ENCODE measurements around the gene BANP. TPM values are rescaled to one million over a fixed set of nuclear protein-coding genes. Genes with fewer than 3 reads are reported as not detected.
"Not testable (repeated sequence)": the region's sequence is repeated elsewhere in the genome, so short reads cannot be mapped to it uniquely, and the experiment has no call there.

BANP gene
- total RNA-seq, 1 experiment from 2014 or later: 13.6 TPM

DNA sequence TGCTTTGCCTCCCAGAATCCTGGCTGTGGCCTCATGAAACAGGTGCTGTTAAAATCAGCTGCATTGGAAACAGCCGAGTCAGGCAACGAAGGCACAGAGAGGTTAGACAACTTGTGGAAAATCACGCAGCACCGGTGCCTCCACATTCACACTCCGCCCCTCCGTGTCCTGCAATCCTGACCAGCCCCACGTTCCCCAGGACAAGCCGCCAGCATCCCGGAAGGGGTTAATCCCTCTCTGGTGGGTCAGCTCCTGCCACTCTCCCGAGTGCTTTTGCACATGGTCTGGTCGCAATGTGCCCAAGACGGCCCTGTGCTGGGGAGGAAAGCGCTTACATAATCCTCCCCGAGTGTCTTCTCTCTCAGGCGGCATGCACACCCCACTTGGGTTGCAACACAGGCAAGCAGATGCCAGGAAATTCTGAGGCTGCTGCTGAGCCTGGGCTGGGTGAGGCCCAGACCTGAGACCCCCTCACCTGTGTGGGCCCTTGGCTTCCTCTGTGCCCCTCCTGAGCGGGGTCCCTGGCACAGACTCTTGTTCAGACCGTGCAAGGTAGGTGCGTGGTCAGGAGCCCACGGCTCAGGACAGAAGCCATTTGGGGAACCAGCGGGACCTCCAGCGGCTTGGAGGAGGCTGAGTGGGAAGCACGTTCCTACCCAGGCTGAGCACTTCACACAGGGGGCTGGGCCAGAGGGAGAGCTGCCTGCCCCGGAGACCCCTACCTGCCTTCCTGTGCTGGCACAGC is 138.6 kb downstream of the BANP start:
- in situ Hi-C loops (cut with HindIII; ENCODE audit: low pct_unique_long_range_greater_than_20kb, low sequenced_read_pairs); DNase-seq (ENCODE audit: low read depth, low spot score): not testable (repeated sequence)

- DNase-seq (ENCODE audit: low read depth, low spot score); in situ Hi-C loops (cut with HindIII; ENCODE audit: low pct_unique_long_range_greater_than_20kb, low sequenced_read_pairs): not testable (repeated sequence)
Observed at GRCh38 chr16:88090377-88091175, 139.3 kb downstream of the BANP start.

DNA sequence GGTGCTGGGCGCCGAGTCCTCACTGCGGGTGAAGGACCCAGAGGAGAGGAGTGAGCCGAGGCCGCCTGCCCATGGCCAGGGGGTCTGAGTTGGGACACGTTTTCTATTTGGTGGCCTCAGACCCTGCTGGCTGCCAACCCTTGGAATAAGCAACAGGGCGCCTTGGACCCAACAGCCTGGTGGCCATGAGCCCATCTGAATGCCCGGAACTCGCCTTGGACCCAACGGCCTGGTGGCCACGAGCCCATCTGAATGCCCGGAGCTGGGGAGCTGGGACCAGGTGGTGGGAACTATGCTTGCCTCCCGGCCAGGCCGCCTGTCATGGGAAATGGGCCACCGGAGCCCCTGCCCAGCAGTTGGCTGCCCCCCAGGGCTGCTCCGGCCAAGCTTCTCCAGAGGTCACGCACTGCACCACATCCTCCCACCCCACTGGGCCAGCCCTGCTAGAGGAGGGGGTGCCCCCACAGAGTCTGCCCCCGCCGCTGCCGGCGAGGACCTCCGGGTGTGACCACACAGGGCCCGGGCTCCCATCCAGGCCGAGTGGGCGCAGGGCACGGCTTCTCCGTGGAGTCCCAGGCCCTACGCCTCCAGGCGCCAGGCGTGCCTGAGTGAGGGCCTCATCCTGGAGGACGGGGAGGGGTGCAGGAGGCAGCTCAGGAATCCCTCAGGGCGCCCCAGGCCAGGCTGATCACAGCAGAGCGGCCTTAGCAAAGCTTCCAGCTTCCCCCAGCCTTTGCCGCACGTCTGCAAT is 140.2 kb downstream of the BANP start:
- in situ Hi-C loops (cut with HindIII; ENCODE audit: low pct_unique_long_range_greater_than_20kb, low sequenced_read_pairs); DNase-seq (ENCODE audit: low read depth, low spot score): not testable (repeated sequence)

- in situ Hi-C loops (cut with HindIII; ENCODE audit: low pct_unique_long_range_greater_than_20kb, low sequenced_read_pairs); DNase-seq (ENCODE audit: low read depth, low spot score): not testable (repeated sequence)
Observed at GRCh38 chr16:88091972-88092302, 140.7 kb downstream of the BANP start.

- in situ Hi-C loops (cut with HindIII; ENCODE audit: low pct_unique_long_range_greater_than_20kb, low sequenced_read_pairs); DNase-seq (ENCODE audit: low read depth, low spot score): not testable (repeated sequence)
Observed at GRCh38 chr16:88092791-88093555, 141.7 kb downstream of the BANP start.

- DNase-seq (ENCODE audit: low read depth, low spot score); in situ Hi-C loops (cut with HindIII; ENCODE audit: low pct_unique_long_range_greater_than_20kb, low sequenced_read_pairs): not testable (repeated sequence)
Observed at GRCh38 chr16:88093556-88094252, 142.5 kb downstream of the BANP start.

DNA sequence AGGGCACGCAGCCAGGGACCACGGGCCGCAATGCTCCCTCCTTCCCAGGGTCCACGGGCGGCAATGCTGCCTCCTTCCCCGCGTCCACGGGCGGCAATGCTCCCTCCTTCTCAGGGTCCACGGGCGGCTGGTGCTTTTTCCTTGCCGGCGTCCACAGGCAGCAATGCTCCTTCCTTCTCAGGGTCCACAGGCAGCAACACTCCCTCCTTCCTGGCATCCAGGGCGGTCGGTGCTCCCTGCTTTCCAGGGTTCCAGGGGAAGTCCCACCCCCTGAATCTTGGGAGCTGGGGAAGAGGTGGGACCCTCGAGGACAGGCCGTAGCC is 143.0 kb downstream of the BANP start:
- in situ Hi-C loops (cut with HindIII; ENCODE audit: low pct_unique_long_range_greater_than_20kb, low sequenced_read_pairs): not testable (repeated sequence)

GRCh38 chr16:88094900-88095299 is 143.7 kb downstream of the BANP start:
- DNase-seq (ENCODE audit: low read depth, low spot score); in situ Hi-C loops (cut with HindIII; ENCODE audit: low pct_unique_long_range_greater_than_20kb, low sequenced_read_pairs): not testable (repeated sequence)

More for the DNA sequence above, 143.0 kb downstream of the BANP start:
- not testable (repeated sequence) for DNase-seq (ENCODE audit: low read depth, low spot score)

DNA sequence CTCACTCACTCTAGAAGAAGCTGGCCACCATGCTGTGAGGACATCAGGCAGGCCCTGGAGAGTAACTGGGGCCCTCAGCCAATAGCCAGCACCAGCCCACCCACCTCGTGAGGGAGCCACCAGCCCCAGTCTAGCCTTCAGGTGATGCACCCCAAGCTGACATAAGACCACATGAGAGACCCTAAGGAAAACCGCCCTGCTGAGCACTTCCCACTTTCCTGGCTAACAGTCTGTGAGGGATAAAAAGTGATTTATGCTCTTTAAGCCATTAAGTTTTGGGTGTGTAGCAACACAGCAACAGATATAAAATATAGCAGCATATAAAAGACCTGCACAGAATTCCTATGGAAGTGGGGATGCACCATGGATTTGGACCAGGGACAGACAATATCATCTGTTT is 145.4 kb downstream of the BANP start:
- in situ Hi-C loops (cut with HindIII; ENCODE audit: low pct_unique_long_range_greater_than_20kb, low sequenced_read_pairs): not testable (repeated sequence)

DNA sequence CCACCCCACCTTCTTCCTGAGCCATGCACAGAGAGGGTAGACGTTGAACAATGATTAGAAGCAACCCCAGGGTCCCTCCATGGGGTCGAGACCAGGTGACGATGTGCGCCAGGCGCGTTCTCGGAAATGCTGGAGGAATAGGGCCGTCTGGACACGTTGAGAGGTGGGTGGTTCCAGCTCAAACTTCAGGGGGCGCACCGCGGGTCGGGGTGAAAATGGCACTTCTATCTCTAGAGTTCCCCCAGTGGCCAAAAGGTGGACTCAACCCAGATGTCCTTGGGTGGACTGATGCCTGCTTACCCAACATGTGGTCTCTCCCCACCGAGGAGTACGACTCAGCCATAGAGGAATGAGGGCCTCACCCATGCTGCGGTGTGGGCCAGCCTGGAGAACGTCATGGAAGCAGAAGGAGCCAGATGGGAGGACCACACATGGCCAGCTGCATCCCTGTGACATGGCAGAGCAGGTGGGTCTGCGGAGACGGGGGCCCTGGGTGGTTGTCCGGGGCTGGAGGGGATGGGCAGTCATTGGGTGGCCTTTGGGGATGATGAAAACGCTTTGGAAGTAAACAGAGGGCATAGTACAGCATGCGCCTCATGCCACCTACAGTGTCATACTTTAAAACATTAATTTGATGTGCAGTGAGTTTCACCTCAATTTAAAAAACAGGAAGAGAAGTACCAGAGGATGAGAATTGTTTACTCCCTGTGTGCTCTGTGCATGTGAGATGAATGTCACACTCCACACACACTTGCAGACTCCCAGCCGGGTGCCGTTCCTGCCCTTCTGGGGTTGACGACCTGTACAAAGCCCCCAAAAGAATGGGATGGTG is 147.7 kb downstream of the BANP start:
- in situ Hi-C loops (cut with HindIII; ENCODE audit: low pct_unique_long_range_greater_than_20kb, low sequenced_read_pairs); DNase-seq (ENCODE audit: low read depth, low spot score): not testable (repeated sequence)

More for the DNA sequence above, 145.4 kb downstream of the BANP start:
- not testable (repeated sequence) for DNase-seq (ENCODE audit: low read depth, low spot score)

- in situ Hi-C loops (cut with HindIII; ENCODE audit: low pct_unique_long_range_greater_than_20kb, low sequenced_read_pairs): no loop called here
- DNase-seq (ENCODE audit: low read depth, low spot score): no peak
Observed at GRCh38 chr16:88099563-88099890, 148.3 kb downstream of the BANP start.

- in situ Hi-C loops (cut with HindIII; ENCODE audit: low pct_unique_long_range_greater_than_20kb, low sequenced_read_pairs); DNase-seq (ENCODE audit: low read depth, low spot score): not testable (repeated sequence)
Observed at GRCh38 chr16:88099956-88100355, 148.7 kb downstream of the BANP start.

- in situ Hi-C loops (cut with HindIII; ENCODE audit: low pct_unique_long_range_greater_than_20kb, low sequenced_read_pairs); DNase-seq (ENCODE audit: low read depth, low spot score): not testable (repeated sequence)
Observed at GRCh38 chr16:88100801-88101622, 149.8 kb downstream of the BANP start.

DNA sequence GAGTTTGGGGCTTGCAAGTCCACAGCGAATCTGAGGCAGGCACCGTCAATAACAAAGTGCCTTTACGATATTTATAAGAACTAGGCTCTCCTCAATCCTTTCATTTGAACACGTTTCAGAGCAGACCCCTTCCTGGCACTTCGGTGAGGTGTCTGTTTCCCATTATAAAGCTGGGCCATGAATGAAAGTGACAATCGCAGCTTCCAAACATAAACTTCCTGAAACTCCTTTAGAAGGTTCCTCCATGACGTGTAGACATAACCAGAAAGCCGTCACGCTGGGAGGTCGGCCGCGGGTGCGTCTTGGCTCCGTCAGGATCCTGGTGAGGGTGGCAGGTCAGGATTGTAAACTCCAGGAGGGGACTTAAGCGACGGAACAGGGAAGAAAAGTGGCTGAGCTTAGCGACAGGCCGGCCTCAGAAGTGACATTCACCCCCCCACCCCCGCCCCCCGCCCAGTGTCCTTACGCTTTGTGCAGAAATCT is 150.4 kb downstream of the BANP start:
- DNase-seq (ENCODE audit: low read depth, low spot score); in situ Hi-C loops (cut with HindIII; ENCODE audit: low pct_unique_long_range_greater_than_20kb, low sequenced_read_pairs): not testable (repeated sequence)

GRCh38 chr16:88102597-88102996 is 151.4 kb downstream of the BANP start:
- in situ Hi-C loops (cut with HindIII; ENCODE audit: low pct_unique_long_range_greater_than_20kb, low sequenced_read_pairs): no loop called here
- DNase-seq (ENCODE audit: low read depth, low spot score): no peak
